HG03460 (cell line): ENCODE data around the gene PKMYT1.

ENCODE experiments used
- ATAC-seq: cut with Tn5 transposase; IDR thresholded peaks from one replicate; pipeline ENCODE4 v1.9.1; 2021; ENCODE audit not compliant: unreplicated experiment

PKMYT1 gene

GRCh38 chr16:3019594-3020246 is 39.5 kb upstream of the PKMYT1 start:
- ATAC-seq: no peak

- no peak for ATAC-seq
These were observed 37.7 kb upstream of the PKMYT1 start, which contains the start of gene CLDN6 for GRCh38 chr16:3017794-3018506. TSS of gene CLDN6 (minus strand) at chr16:3018183. CDS start at chr16:3016021, 2,162 bp downstream.

GRCh38 chr16:3017344-3017743 is 37.1 kb upstream of the PKMYT1 start:
- ATAC-seq: no peak

- ATAC-seq: no peak
These were observed 35.7 kb upstream of the PKMYT1 start for GRCh38 chr16:3015865-3016521.

GRCh38 chr16:3014971-3015370 is 34.7 kb upstream of the PKMYT1 start:
- ATAC-seq: no peak

- ATAC-seq: no peak
These were observed 33.9 kb upstream of the PKMYT1 start for GRCh38 chr16:3013998-3014690.

- ATAC-seq: no peak
These were observed 33.3 kb upstream of the PKMYT1 start for GRCh38 chr16:3013491-3013951.

- no peak for ATAC-seq
These were observed 32.7 kb upstream of the PKMYT1 start, which contains the start of gene CLDN9 for GRCh38 chr16:3012828-3013420. TSS of gene CLDN9 (plus strand) at chr16:3012923. CDS start at chr16:3013363, 440 bp downstream.

GRCh38 chr16:3012246-3012645 is 32.0 kb upstream of the PKMYT1 start:
- no peak for ATAC-seq

- ATAC-seq: no peak
These were observed 30.3 kb upstream of the PKMYT1 start for GRCh38 chr16:3010510-3010909.

GRCh38 chr16:3009568-3010390 is 29.5 kb upstream of the PKMYT1 start:
- ATAC-seq: no peak

- no peak for ATAC-seq
These were observed 28.4 kb upstream of the PKMYT1 start for GRCh38 chr16:3008690-3009037.

- ATAC-seq: no peak
These were observed 27.9 kb upstream of the PKMYT1 start for GRCh38 chr16:3007957-3008689.

GRCh38 chr16:3007059-3007956 is 27.1 kb upstream of the PKMYT1 start:
- no peak for ATAC-seq

GRCh38 chr16:3004781-3005284 is 24.6 kb upstream of the PKMYT1 start:
- ATAC-seq: no peak

- peak; percentile 5 for ATAC-seq
These were observed 24.1 kb upstream of the PKMYT1 start for GRCh38 chr16:3004319-3004718.

- peak; percentile 91 for ATAC-seq
These were observed 23.5 kb upstream of the PKMYT1 start for GRCh38 chr16:3003582-3004270.

- no peak for ATAC-seq
These were observed 21.1 kb upstream of the PKMYT1 start for GRCh38 chr16:3001316-3001715.
